ENCODE measurements around the gene SNTA1. TPM values are rescaled to one million over a fixed set of nuclear protein-coding genes. Genes with fewer than 3 reads are reported as not detected.

The SNTA1 gene
- total and polyA plus RNA-seq, 2 of the 13 experiments (the other 11 are each of a cell fraction or from before 2014, with no cell fraction given), result 16.4 to 18.3 TPM

DNA sequence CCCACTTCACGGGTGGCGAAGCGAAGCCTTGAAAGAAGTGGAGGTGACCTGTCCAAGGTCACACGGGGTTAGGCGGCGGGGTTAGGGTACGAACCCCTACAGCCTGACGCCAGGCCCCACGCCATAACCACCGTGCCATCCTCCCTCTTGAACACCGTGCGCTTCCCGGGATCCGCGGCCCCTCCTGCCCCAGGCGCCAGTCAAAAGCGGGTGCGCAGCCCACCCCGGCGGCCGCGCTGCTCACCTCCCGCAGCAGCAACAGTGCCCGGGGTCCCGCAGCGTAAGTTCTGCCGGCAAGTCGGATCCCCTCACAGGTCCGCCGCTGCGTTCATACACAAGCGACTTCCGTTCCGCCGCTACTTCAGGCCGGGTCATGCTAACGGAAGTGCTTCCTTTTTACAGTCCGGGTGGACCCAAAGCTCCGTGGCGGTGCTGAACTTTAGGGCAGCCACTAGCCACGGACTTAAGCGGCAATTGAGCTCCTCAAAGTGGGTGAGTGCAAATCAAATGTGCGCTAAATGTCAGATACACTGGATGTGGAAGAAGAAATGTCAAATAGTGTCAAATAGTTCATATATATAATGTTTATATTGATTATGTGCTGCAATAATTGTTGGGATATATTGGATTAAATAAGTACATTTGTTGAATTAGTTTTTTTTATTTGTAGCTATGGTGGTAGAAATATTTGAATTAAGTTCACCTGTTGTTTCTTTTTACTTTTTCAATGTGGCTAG, 42.2 kb downstream of the SNTA1 start, which contains the start of gene CDK5RAP1 (continued):
- TF ChIP-seq FOXO4 (CRISPR knock-in tag; conservative IDR thresholded peaks at IDR 0.05), result peak; percentile 91; the same call in 1 of the 2 replicates
- no peak for TF ChIP-seq ZNF207 (IDR thresholded peaks at IDR 0.05; ENCODE audit: borderline replicate concordance)
- TF ChIP-seq KIAA2018 (CRISPR knock-in tag; IDR thresholded peaks at IDR 0.05; ENCODE audit: borderline replicate concordance), result no peak
- TF ChIP-seq NR3C1 (CRISPR knock-in tag; IDR thresholded peaks at IDR 0.05), result no peak
- TF ChIP-seq, protein P1, sequence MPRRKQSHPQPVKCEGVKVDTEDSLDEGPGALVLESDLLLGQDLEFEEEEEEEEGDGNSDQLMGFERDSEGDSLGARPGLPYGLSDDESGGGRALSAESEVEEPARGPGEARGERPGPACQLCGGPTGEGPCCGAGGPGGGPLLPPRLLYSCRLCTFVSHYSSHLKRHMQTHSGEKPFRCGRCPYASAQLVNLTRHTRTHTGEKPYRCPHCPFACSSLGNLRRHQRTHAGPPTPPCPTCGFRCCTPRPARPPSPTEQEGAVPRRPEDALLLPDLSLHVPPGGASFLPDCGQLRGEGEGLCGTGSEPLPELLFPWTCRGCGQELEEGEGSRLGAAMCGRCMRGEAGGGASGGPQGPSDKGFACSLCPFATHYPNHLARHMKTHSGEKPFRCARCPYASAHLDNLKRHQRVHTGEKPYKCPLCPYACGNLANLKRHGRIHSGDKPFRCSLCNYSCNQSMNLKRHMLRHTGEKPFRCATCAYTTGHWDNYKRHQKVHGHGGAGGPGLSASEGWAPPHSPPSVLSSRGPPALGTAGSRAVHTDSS (CRISPR knock-in tag; conservative IDR thresholded peaks at IDR 0.05), result 0 out of 2 replicates have a peak, but pooled peaks have one; percentile 15
- peak; percentile 95 for TF ChIP-seq RFXANK (CRISPR knock-in tag; IDR thresholded peaks at IDR 0.05)
- peak; percentile 96 for TF ChIP-seq MED1 (CRISPR knock-in tag; IDR thresholded peaks at IDR 0.05)
- peak; percentile 96 for TF ChIP-seq ZNF563 (CRISPR knock-in tag; IDR thresholded peaks at IDR 0.05)
- peak; percentile 97 for TF ChIP-seq THAP11 (CRISPR knock-in tag; IDR thresholded peaks at IDR 0.05)
- TF ChIP-seq, protein P2, sequence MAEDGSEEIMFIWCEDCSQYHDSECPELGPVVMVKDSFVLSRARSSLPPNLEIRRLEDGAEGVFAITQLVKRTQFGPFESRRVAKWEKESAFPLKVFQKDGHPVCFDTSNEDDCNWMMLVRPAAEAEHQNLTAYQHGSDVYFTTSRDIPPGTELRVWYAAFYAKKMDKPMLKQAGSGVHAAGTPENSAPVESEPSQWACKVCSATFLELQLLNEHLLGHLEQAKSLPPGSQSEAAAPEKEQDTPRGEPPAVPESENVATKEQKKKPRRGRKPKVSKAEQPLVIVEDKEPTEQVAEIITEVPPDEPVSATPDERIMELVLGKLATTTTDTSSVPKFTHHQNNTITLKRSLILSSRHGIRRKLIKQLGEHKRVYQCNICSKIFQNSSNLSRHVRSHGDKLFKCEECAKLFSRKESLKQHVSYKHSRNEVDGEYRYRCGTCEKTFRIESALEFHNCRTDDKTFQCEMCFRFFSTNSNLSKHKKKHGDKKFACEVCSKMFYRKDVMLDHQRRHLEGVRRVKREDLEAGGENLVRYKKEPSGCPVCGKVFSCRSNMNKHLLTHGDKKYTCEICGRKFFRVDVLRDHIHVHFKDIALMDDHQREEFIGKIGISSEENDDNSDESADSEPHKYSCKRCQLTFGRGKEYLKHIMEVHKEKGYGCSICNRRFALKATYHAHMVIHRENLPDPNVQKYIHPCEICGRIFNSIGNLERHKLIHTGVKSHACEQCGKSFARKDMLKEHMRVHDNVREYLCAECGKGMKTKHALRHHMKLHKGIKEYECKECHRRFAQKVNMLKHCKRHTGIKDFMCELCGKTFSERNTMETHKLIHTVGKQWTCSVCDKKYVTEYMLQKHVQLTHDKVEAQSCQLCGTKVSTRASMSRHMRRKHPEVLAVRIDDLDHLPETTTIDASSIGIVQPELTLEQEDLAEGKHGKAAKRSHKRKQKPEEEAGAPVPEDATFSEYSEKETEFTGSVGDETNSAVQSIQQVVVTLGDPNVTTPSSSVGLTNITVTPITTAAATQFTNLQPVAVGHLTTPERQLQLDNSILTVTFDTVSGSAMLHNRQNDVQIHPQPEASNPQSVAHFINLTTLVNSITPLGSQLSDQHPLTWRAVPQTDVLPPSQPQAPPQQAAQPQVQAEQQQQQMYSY (CRISPR knock-in tag; IDR thresholded peaks at IDR 0.05), result peak; percentile 71; the same call in 1 of the 2 replicates
- TF ChIP-seq GFI1 (CRISPR knock-in tag; IDR thresholded peaks at IDR 0.05; ENCODE audit: borderline replicate concordance), result peak; percentile 83
- TF ChIP-seq ZNF7 (CRISPR knock-in tag; IDR thresholded peaks at IDR 0.05), result peak; percentile 73
